HepG2 (cell line): ENCODE measurements around the gene PGS1. TPM values are rescaled to one million over a fixed set of nuclear protein-coding genes. Genes with fewer than 3 reads are reported as not detected.
A peak's percentile ranks its signal among the peaks of the same experiment; 100 is the strongest.

Experiments used
- EED ChIP-seq: sonication (generic); formaldehyde crosslinking; IDR thresholded peaks from 2 replicates; pipeline ENCODE4 v1.5.0; 2020; ENCODE audit warnings: mild to moderate bottlenecking, missing genetic modification reagents
- FOXJ3 ChIP-seq: sonication (generic); formaldehyde crosslinking; IDR thresholded peaks from 2 replicates; pipeline ENCODE4 v1.4.0; 2020; ENCODE audit warnings: missing genetic modification reagents, mild to moderate bottlenecking, borderline replicate concordance
- FOXK1 ChIP-seq: sonication (generic); formaldehyde crosslinking; IDR thresholded peaks from 2 replicates; pipeline ENCODE4 v1.4.0; 2020; ENCODE audit warnings: low read depth, missing genetic modification reagents, borderline replicate concordance
- GFI1 ChIP-seq: sonication (generic); formaldehyde crosslinking; IDR thresholded peaks from 2 replicates; pipeline ENCODE4 v1.5.0; 2020; ENCODE audit warnings: missing genetic modification reagents, mild to moderate bottlenecking, borderline replicate concordance
- KLF15 ChIP-seq: sonication (generic); formaldehyde crosslinking; IDR thresholded peaks from 2 replicates; pipeline ENCODE4 v1.8.1; 2023; ENCODE audit warnings: borderline replicate concordance, mild to moderate bottlenecking, inconsistent platforms, missing genetic modification reagents, mixed read lengths
- PITX1 ChIP-seq: sonication (generic); formaldehyde crosslinking; IDR thresholded peaks from 2 replicates; pipeline ENCODE4 v1.5.1; 2020; ENCODE audit warnings: mild to moderate bottlenecking, missing genetic modification reagents
- RAD21 ChIP-seq: fragments of 450-650 bp; formaldehyde crosslinking; IDR thresholded peaks from 2 replicates; pipeline ENCODE4 v1.5.0; 2020; ENCODE audit warnings: mild to moderate bottlenecking
- RCOR2 ChIP-seq: IDR thresholded peaks from 2 replicates; pipeline ENCODE4 v1.6.1; 2016; ENCODE audit warnings: missing biosample characterization, missing genetic modification reagents
- SRSF9 ChIP-seq: fragments of 200-400 bp; formaldehyde crosslinking; IDR thresholded peaks from 2 replicates; pipeline ENCODE4 v1.6.1; 2018; ENCODE audit warnings: borderline replicate concordance, mild to moderate bottlenecking, low read depth, low read length; ENCODE audit not compliant: insufficient read depth, poor library complexity, severe bottlenecking
- TARDBP ChIP-seq: sonication (generic); formaldehyde crosslinking; IDR thresholded peaks from 2 replicates; pipeline ENCODE4 v1.8.0; 2022; ENCODE audit warnings: mild to moderate bottlenecking, missing genetic modification reagents
- ZBTB20 ChIP-seq: sonication (generic); formaldehyde crosslinking; IDR thresholded peaks from 2 replicates; pipeline ENCODE4 v1.8.1; 2023; ENCODE audit warnings: missing genetic modification reagents, low read depth, mild to moderate bottlenecking, borderline replicate concordance
- ZNF17 ChIP-seq: sonication (generic); formaldehyde crosslinking; IDR thresholded peaks from 2 replicates; pipeline ENCODE4 v1.5.0; 2020; ENCODE audit warnings: mild to moderate bottlenecking, missing genetic modification reagents
- ZNF34 ChIP-seq: sonication (generic); formaldehyde crosslinking; IDR thresholded peaks from 2 replicates; pipeline ENCODE4 v1.4.0; 2020; ENCODE audit warnings: mild to moderate bottlenecking, missing genetic modification reagents, borderline replicate concordance
- ZNF430 ChIP-seq: sonication (generic); formaldehyde crosslinking; IDR thresholded peaks from 2 replicates; pipeline ENCODE4 v1.9.0; 2021; ENCODE audit warnings: mild to moderate bottlenecking, missing genetic modification reagents
- ZNF446 ChIP-seq: sonication (generic); formaldehyde crosslinking; IDR thresholded peaks from 2 replicates; pipeline ENCODE4 v1.5.0; 2020; ENCODE audit warnings: mild to moderate bottlenecking, missing genetic modification reagents
- ZNF512B ChIP-seq: sonication (generic); formaldehyde crosslinking; IDR thresholded peaks from 2 replicates; pipeline ENCODE4 v1.5.1; 2020; ENCODE audit warnings: missing genetic modification reagents, mild to moderate bottlenecking, borderline replicate concordance
- ZSCAN29 ChIP-seq: sonication (generic); formaldehyde crosslinking; conservative IDR thresholded peaks from 2 replicates; pipeline ENCODE4 v1.4.0; 2020; ENCODE audit warnings: mild to moderate bottlenecking, missing genetic modification reagents
- polyA plus RNA-seq, 8 experiments: library from polyadenylated mRNA; depleted of rRNA in 3 of 8; stranded (reverse) in 7 of 8; unstranded in 1 of 8; fragments of >200 nt; fragmentation: Illumina TruSeq in 4 of 8; extraction: Trizol in 4 of 8; gene quantifications; 2 replicates each; pipeline versions ENCODE4 v1.2.1 to v1.2.3, GENCODE V29; 2011 to 2016; ENCODE audit warnings: low read depth in 4 of 8, missing spikeins in 1 of 8, mixed read lengths in 1 of 8; ENCODE audit not compliant: insufficient read depth in 1 of 8
- total RNA-seq, 5 experiments: library from RNA; depleted of rRNA; stranded (reverse); fragments of >200 nt; fragmentation: Illumina TruSeq; extraction: Trizol; gene quantifications; 2 replicates each; pipeline ENCODE4 v1.2.3, GENCODE V29; 2016; ENCODE audit warnings: low read depth in 1 of 5
- TF ChIP-seq, protein P1 (sequence below): sonication (generic); formaldehyde crosslinking; IDR thresholded peaks from 2 replicates; pipeline ENCODE4 v1.8.0; 2022; ENCODE audit warnings: mild to moderate bottlenecking, missing genetic modification reagents; ENCODE audit not compliant: insufficient replicate concordance
- TF ChIP-seq, protein P2 (sequence below): sonication (generic); formaldehyde crosslinking; IDR thresholded peaks from 2 replicates; pipeline ENCODE4 v1.4.0; 2020; ENCODE audit warnings: missing genetic modification reagents, mild to moderate bottlenecking, borderline replicate concordance
- TF ChIP-seq, protein P3 (sequence below): IDR thresholded peaks from 2 replicates; pipeline ENCODE4 v1.6.1; 2018; ENCODE audit warnings: missing genetic modification reagents, mild to moderate bottlenecking, missing compliant biosample characterization

PGS1 gene
- total and polyA plus RNA-seq, 2 of the 13 experiments (the other 11 are each of a cell fraction or from before 2014, with no cell fraction given) = 25.9 to 31.5 TPM

DNA sequence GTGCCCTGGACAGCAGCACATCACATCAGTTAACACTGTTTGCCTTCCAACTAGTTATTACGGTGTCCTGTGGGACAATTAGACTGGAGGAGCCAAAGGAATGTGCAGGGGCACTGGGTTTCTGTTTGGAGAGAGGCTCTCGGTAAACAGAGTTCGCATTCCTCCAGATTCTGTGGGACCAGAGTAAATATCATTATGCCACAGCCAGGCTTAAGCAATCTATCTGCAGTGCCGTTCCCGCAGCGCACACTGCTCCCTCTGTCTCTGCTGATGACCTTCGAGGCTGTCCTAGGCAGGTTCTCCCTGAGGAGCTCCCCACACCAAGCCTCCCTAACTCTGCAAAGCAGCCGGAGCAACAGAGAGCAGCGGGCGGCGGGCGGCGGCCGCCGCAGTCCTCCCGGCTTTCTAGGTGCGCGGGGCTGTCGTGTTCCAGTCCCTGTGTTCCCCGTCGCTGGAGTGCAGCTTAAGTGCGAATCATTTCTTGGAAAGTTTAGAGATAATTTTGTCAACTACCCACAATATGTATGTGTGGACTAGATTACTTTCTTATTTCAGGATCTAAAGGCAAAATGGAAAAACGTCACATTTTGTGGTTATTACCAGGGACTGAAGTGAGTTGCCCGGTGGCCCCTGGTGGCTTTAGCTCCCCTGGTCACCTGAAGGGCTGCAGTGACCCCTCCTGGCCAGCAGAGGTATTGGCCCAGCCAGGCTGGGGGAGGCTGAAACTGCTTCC is 43.3 kb downstream of the PGS1 start (continued):
- peak; percentile 79; the same call in 1 of the 2 replicates for TF ChIP-seq ZNF34 (CRISPR knock-in tag)
- peak; percentile 89; the same call in 1 of the 2 replicates for TF ChIP-seq ZNF512B (CRISPR knock-in tag)
- peak; percentile 98 for TF ChIP-seq GFI1 (CRISPR knock-in tag)
- peak; percentile 96 for TF ChIP-seq ZSCAN29 (CRISPR knock-in tag)
- peak; percentile 39; the same call in 1 of the 2 replicates for TF ChIP-seq ZBTB20 (CRISPR knock-in tag)
- peak; percentile 90 for TF ChIP-seq ZNF430 (CRISPR knock-in tag)
- peak; percentile 97 for TF ChIP-seq RAD21 (CRISPR knock-in tag)
- peak; percentile 81 for TF ChIP-seq EED (CRISPR knock-in tag)
- TF ChIP-seq PITX1 (CRISPR knock-in tag) = peak; percentile 98
- TF ChIP-seq, protein P1, sequence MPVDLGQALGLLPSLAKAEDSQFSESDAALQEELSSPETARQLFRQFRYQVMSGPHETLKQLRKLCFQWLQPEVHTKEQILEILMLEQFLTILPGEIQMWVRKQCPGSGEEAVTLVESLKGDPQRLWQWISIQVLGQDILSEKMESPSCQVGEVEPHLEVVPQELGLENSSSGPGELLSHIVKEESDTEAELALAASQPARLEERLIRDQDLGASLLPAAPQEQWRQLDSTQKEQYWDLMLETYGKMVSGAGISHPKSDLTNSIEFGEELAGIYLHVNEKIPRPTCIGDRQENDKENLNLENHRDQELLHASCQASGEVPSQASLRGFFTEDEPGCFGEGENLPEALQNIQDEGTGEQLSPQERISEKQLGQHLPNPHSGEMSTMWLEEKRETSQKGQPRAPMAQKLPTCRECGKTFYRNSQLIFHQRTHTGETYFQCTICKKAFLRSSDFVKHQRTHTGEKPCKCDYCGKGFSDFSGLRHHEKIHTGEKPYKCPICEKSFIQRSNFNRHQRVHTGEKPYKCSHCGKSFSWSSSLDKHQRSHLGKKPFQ (CRISPR knock-in tag) = no peak
- peak; percentile 99 for TF ChIP-seq RCOR2 (CRISPR knock-in tag)
- TF ChIP-seq ZNF446 (CRISPR knock-in tag) = 0 out of 2 replicates have a peak, but pooled peaks have one; percentile 56
- peak; percentile 90; the same call in 1 of the 2 replicates for TF ChIP-seq KLF15 (CRISPR knock-in tag)
- TF ChIP-seq FOXJ3 (CRISPR knock-in tag) = peak; percentile 93
- peak; percentile 98 for TF ChIP-seq TARDBP
- TF ChIP-seq FOXK1 (CRISPR knock-in tag) = peak; percentile 82; the same call in 1 of the 2 replicates
- TF ChIP-seq, protein P2, sequence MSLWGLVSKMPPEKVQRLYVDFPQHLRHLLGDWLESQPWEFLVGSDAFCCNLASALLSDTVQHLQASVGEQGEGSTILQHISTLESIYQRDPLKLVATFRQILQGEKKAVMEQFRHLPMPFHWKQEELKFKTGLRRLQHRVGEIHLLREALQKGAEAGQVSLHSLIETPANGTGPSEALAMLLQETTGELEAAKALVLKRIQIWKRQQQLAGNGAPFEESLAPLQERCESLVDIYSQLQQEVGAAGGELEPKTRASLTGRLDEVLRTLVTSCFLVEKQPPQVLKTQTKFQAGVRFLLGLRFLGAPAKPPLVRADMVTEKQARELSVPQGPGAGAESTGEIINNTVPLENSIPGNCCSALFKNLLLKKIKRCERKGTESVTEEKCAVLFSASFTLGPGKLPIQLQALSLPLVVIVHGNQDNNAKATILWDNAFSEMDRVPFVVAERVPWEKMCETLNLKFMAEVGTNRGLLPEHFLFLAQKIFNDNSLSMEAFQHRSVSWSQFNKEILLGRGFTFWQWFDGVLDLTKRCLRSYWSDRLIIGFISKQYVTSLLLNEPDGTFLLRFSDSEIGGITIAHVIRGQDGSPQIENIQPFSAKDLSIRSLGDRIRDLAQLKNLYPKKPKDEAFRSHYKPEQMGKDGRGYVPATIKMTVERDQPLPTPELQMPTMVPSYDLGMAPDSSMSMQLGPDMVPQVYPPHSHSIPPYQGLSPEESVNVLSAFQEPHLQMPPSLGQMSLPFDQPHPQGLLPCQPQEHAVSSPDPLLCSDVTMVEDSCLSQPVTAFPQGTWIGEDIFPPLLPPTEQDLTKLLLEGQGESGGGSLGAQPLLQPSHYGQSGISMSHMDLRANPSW (CRISPR knock-in tag) = peak; percentile 87
- TF ChIP-seq SRSF9 = no peak
- TF ChIP-seq ZNF17 = no peak
- TF ChIP-seq, protein P3, sequence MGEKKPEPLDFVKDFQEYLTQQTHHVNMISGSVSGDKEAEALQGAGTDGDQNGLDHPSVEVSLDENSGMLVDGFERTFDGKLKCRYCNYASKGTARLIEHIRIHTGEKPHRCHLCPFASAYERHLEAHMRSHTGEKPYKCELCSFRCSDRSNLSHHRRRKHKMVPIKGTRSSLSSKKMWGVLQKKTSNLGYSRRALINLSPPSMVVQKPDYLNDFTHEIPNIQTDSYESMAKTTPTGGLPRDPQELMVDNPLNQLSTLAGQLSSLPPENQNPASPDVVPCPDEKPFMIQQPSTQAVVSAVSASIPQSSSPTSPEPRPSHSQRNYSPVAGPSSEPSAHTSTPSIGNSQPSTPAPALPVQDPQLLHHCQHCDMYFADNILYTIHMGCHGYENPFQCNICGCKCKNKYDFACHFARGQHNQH (CRISPR knock-in tag) = peak; percentile 96
